Endothelial cell (in vitro differentiated cells): ENCODE results near the gene GLS. TPM values are rescaled to one million over a fixed set of nuclear protein-coding genes. Genes with fewer than 3 reads are reported as not detected.

Experiments
- DNase-seq: peaks from one replicate; pipeline ENCODE4 v3.0.0; 2021; ENCODE audit warnings: low spot score
- H3K27ac Mint-ChIP-seq: one replicate; pipeline ENCODE4 v1.8.0; 2021; ENCODE audit warnings: mixed read lengths, inconsistent platforms; ENCODE audit not compliant: unreplicated experiment
- H3K27me3 Mint-ChIP-seq: one replicate; pipeline ENCODE4 v1.8.0; 2021; ENCODE audit warnings: mild to moderate bottlenecking, moderate library complexity, mixed read lengths, inconsistent platforms; ENCODE audit not compliant: unreplicated experiment
- H3K36me3 Mint-ChIP-seq: one replicate; pipeline ENCODE4 v1.8.0; 2021; ENCODE audit warnings: mild to moderate bottlenecking, low read depth, mixed read lengths, inconsistent platforms; ENCODE audit not compliant: unreplicated experiment
- H3K4me1 Mint-ChIP-seq: one replicate; pipeline ENCODE4 v1.8.0; 2021; ENCODE audit warnings: mild to moderate bottlenecking, mixed read lengths, inconsistent platforms; ENCODE audit not compliant: unreplicated experiment
- H3K4me3 Mint-ChIP-seq: one replicate; pipeline ENCODE4 v1.8.0; 2021; ENCODE audit warnings: mild to moderate bottlenecking, mixed read lengths, inconsistent platforms; ENCODE audit not compliant: unreplicated experiment
- H3K9me3 Mint-ChIP-seq: one replicate; pipeline ENCODE4 v1.8.0; 2021; ENCODE audit warnings: mixed read lengths, inconsistent platforms; ENCODE audit not compliant: unreplicated experiment
- total RNA-seq: library from RNA; stranded (reverse); fragmentation: NEBNext Ultra II Directional; extraction: Animal tissue kit (Norgen Biotek cat#: 25700); gene quantifications from one replicate; pipeline ENCODE4 v1.2.1, GENCODE V29; 2021; ENCODE audit not compliant: unreplicated experiment
- TF ChIP-seq, protein P1 (sequence below): fragments of 200-600 bp; sonication (generic); IDR thresholded peaks from one replicate; pipeline ENCODE4 v1.5.0; 2021; ENCODE audit warnings: antibody characterized with exemption; ENCODE audit not compliant: unreplicated experiment

Gene GLS
- total RNA-seq, 1 donor from 2014 or later, result 130 TPM

DNA sequence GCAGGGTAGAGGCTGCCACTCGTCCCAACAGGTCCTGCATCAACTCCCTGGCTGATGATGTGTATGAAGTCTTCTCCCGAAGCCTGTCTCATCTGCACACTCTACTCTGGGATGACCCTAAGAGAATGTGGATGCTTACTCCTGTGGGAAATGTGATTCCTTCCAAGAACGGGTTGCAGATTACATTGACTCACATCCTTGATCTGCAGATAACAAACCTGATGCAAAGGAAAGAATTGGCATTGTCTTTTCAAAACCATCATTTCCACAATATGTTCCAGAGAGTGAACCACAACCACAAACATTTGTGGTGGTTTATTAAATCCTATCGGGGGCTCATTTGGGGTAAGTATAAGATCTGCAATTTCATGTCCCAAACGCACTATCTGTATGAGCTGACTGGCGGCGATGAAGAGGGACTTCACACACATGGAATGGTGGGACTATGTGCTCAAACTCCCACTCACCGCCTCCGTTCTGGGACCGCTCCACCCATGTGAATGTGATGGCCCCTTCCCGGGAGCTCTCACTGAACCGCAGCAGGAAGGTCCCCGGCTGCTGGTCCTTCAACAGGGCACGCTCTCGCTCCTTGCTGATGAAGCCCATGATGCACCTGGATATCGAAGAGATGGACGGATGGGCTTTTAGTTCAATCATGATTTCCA is 97.9 kb downstream of the GLS start:
- no peaks in the 10 kb centered on the region for H3K9me3 Mint-ChIP-seq
- peaks cover 44% of the 10 kb centered on the region for H3K4me1 Mint-ChIP-seq
- DNase-seq, result no peak
- H3K27me3 Mint-ChIP-seq, result peaks cover 2% of the 10 kb centered on the region
- H3K4me3 Mint-ChIP-seq, result no peak overlapping the region
- TF ChIP-seq, protein P1, sequence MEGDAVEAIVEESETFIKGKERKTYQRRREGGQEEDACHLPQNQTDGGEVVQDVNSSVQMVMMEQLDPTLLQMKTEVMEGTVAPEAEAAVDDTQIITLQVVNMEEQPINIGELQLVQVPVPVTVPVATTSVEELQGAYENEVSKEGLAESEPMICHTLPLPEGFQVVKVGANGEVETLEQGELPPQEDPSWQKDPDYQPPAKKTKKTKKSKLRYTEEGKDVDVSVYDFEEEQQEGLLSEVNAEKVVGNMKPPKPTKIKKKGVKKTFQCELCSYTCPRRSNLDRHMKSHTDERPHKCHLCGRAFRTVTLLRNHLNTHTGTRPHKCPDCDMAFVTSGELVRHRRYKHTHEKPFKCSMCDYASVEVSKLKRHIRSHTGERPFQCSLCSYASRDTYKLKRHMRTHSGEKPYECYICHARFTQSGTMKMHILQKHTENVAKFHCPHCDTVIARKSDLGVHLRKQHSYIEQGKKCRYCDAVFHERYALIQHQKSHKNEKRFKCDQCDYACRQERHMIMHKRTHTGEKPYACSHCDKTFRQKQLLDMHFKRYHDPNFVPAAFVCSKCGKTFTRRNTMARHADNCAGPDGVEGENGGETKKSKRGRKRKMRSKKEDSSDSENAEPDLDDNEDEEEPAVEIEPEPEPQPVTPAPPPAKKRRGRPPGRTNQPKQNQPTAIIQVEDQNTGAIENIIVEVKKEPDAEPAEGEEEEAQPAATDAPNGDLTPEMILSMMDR, result no peak
- H3K27ac Mint-ChIP-seq, result peak overlapping the region; percentile 25
- peaks cover 44% of the 10 kb centered on the region for H3K36me3 Mint-ChIP-seq

DNA sequence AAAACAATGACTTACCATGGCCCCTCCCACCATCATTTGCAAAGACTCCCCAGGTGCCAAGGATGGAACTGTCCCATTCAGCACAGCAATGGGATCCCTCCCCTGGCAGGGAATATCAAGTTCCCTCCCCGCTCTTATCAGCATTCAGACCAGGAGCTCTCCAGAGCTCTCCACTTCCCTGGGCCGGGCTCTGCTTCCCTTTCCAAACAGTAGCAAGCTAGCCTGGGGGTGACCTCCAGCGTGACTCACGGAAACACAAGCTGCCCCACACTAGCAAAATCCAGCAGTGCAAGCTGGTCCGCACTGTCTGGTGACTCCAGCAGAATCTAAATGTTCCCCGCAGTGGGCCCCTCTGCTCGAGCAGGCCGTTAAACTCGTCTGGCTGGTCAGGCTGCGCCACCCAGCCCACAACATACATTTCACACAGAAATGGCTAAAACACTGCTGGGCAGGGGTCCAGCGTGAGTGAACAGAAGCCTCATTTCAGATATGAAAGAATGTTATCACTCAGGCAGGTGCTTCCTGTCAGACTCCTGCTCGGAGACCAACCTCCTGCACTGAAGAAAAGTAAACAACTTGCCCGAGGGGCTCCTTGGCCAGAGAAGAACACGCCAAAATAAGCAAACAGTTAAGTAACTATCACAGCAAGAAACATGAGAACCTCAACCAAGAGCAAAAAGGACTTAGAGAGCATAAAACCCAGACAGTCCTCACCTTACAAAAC is 99.4 kb downstream of the GLS start:
- Mint-ChIP-seq H3K9me3 (no peaks in the 10 kb centered on the region), H3K4me3 (peak overlapping the region; percentile 54), H3K27ac (peak overlapping the region; percentile 94), H3K27me3 (peaks cover 6% of the 10 kb centered on the region), H3K4me1 (peaks cover 44% of the 10 kb centered on the region), H3K36me3 (peaks cover 44% of the 10 kb centered on the region)
- TF ChIP-seq, protein P1, result no peak
- DNase-seq, result peak; percentile 65

DNA sequence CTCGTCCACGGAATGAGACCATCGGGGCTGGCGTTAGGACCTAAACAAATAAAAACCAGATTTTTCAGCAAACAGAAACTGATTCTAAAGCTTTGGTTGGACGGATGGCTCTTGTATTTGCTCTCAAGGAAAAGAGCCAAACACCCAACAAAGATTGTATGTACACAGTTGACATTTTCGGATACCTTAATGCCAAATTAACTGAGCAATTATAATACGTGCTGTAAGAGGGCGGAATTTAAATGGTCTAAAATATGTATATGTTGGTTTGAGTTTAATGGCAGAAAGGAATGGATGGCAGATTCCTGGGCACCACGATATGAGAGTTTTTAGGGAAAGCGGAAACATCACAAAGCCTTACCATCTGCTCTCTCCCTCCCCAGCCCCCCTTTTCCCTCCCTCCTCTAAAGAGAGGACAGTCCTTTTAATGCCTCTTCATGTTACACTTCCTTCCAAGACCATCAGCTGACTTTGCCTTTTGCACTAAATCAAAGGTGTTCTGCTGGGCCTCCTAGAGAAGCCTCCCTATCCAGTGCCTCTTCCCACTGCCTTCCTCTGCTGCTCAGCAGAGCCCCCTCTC is 100.1 kb downstream of the GLS start:
- peak overlapping the region; percentile 94 for H3K27ac Mint-ChIP-seq
- peaks cover 49% of the 10 kb centered on the region for H3K36me3 Mint-ChIP-seq
- peaks cover 6% of the 10 kb centered on the region for H3K27me3 Mint-ChIP-seq
- TF ChIP-seq, protein P1, result no peak
- no peak for DNase-seq
- peaks cover 44% of the 10 kb centered on the region for H3K4me1 Mint-ChIP-seq
- H3K4me3 Mint-ChIP-seq, result peak overlapping the region; percentile 54
- H3K9me3 Mint-ChIP-seq, result no peaks in the 10 kb centered on the region

DNA sequence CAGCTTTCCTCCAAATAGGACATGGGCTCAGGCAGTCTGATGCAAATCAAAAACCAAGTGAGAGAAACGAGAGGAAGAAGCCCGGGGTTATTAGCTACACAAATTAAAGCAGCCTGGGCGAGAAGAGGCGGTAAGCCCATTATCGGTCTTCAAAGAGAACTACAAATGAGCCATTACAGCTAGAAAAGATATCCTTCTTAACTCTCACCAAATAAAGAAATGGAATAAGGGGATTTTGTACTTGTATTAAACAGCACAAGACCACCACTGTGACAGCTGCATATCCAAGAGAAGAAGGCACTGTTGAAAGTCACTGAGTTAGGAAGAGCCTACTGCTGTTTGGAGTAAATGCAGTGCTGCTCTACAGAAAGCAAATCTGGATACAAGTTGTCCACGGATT is 100.7 kb downstream of the GLS start:
- Mint-ChIP-seq H3K4me3 (peak overlapping the region; percentile 40), H3K36me3 (peaks cover 55% of the 10 kb centered on the region), H3K27me3 (peaks cover 6% of the 10 kb centered on the region), H3K27ac (peak overlapping the region; percentile 94), H3K4me1 (peaks cover 44% of the 10 kb centered on the region), H3K9me3 (no peaks in the 10 kb centered on the region)
- no peak for DNase-seq
- TF ChIP-seq, protein P1, result no peak

DNA sequence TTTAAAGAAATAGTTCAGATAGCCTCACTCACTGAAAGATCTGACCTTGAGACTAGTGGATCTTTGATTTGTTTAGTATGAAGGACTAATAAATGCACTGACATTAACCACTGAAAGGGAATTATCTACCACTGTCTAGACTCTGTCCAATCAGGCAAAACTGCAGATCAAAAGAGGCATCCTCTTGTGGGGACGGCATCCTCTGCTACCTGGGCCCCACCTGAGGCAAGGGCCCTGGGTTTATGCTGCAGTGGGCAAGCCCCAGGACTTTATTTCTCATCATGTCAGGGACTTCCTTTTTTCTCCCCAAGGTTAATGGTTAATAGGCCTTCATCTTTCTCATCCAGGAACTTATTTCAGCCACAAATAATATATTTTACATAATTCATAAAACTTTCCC is 101.1 kb downstream of the GLS start:
- DNase-seq, result no peak
- H3K4me1 Mint-ChIP-seq, result peaks cover 47% of the 10 kb centered on the region
- H3K4me3 Mint-ChIP-seq, result no peak overlapping the region
- H3K27ac Mint-ChIP-seq, result peak overlapping the region; percentile 72
- no peaks in the 10 kb centered on the region for H3K9me3 Mint-ChIP-seq
- TF ChIP-seq, protein P1, result no peak
- H3K36me3 Mint-ChIP-seq, result peaks cover 56% of the 10 kb centered on the region
- peaks cover 6% of the 10 kb centered on the region for H3K27me3 Mint-ChIP-seq
